MM.1S (cell line): ENCODE data around the gene PCCA.

Experiments used
- CTCF ChIP-seq: fragments of 300-600 bp; sonication (generic); IDR thresholded peaks from 2 replicates; pipeline ENCODE4 v1.5.1; 2016; ENCODE audit warnings: antibody characterized with exemption, low read length, mixed read lengths
- EZH2 ChIP-seq: fragments of 300-600 bp; sonication (generic); optimal IDR thresholded peaks from 2 replicates; pipeline ENCODE3; 2017; ENCODE audit warnings: low read depth, mild to moderate bottlenecking, antibody characterized with exemption, low read length, mixed read lengths
- EZH2phosphoT487 ChIP-seq: fragments of 300-600 bp; sonication (generic); IDR thresholded peaks from 2 replicates; pipeline ENCODE4 v1.6.1; 2018; ENCODE audit warnings: antibody characterized with exemption, low read length

- TF ChIP-seq EZH2phosphoT487 (no peak), CTCF (no peak), EZH2 (no peak)
Observed at GRCh38 chr13:100069278-100069677, 19.6 kb upstream of the PCCA start.
